ENCODE results near the gene MRPL12.

Gene MRPL12

GRCh38 chr17:81703747-81704654 is 834 bp downstream of the MRPL12 start:
- no peak for DNase-seq

- no peak for DNase-seq
These were observed 2.5 kb downstream of the MRPL12 start for GRCh38 chr17:81705518-81706231.

GRCh38 chr17:81706232-81706611 is 3.1 kb downstream of the MRPL12 start:
- no peak for DNase-seq

GRCh38 chr17:81706757-81707624 is 3.8 kb downstream of the MRPL12 start:
- no peak for DNase-seq

GRCh38 chr17:81707725-81708646 is 4.8 kb downstream of the MRPL12 start:
- no peak for DNase-seq

- no peak for DNase-seq
These were observed 5.6 kb downstream of the MRPL12 start for GRCh38 chr17:81708739-81709185.

- DNase-seq: no peak
These were observed 7.5 kb downstream of the MRPL12 start for GRCh38 chr17:81710514-81711308.

GRCh38 chr17:81711814-81712467 is 8.8 kb downstream of the MRPL12 start, which contains the start of gene SLC25A10:
TSS of gene SLC25A10 (plus strand) at chr17:81712284. CDS start at chr17:81712427, 143 bp downstream.
- peak; percentile 86 for DNase-seq

GRCh38 chr17:81712468-81713003 is 9.4 kb downstream of the MRPL12 start:
- no peak for DNase-seq

- DNase-seq: no peak
These were observed 9.9 kb downstream of the MRPL12 start for GRCh38 chr17:81713004-81713555.

- DNase-seq: no peak
These were observed 10.6 kb downstream of the MRPL12 start for GRCh38 chr17:81713556-81714411.

- no peak for DNase-seq
These were observed 11.4 kb downstream of the MRPL12 start for GRCh38 chr17:81714412-81715106.

- no peak for DNase-seq
These were observed 12.1 kb downstream of the MRPL12 start for GRCh38 chr17:81715107-81715871.

- no peak for DNase-seq
These were observed 12.9 kb downstream of the MRPL12 start for GRCh38 chr17:81715872-81716673.

- DNase-seq: no peak
These were observed 13.5 kb downstream of the MRPL12 start for GRCh38 chr17:81716674-81716996.

- DNase-seq: no peak
These were observed 14.0 kb downstream of the MRPL12 start for GRCh38 chr17:81717049-81717765.
